HUES6 (cell line): ENCODE measurements around the gene TENM3.
"Not testable (repeated sequence)": the region's sequence is repeated elsewhere in the genome, so short reads cannot be mapped to it uniquely, and the experiment has no call there.

ENCODE experiments used
- H3K27ac ChIP-seq: 2 replicates; pipeline ENCODE4 v1.7.0; 2013; ENCODE audit warnings: low read depth, mild to moderate bottlenecking, low read length, inconsistent platforms
- H3K27me3 ChIP-seq: 2 replicates; pipeline ENCODE4 v1.6.1; 2013; ENCODE audit warnings: low read length; ENCODE audit not compliant: control insufficient read depth, insufficient read depth
- H3K36me3 ChIP-seq: 2 replicates; pipeline ENCODE4 v1.6.1; 2013; ENCODE audit warnings: low read length; ENCODE audit not compliant: control insufficient read depth, insufficient read depth
- H3K4me1 ChIP-seq: 2 replicates; pipeline ENCODE4 v1.6.1; 2013; ENCODE audit warnings: low read length; ENCODE audit not compliant: control insufficient read depth, insufficient read depth
- H3K4me3 ChIP-seq: 2 replicates; pipeline ENCODE4 v1.5.1; 2013; ENCODE audit warnings: low read depth, low read length
- H3K9ac ChIP-seq: one replicate; pipeline ENCODE4 v1.6.1; 2013; ENCODE audit warnings: mild to moderate bottlenecking, low read length
- H3K9me3 ChIP-seq: 2 replicates; pipeline ENCODE4 v1.6.1; 2013; ENCODE audit warnings: low read depth, low read length; ENCODE audit not compliant: control insufficient read depth, insufficient read depth

Gene TENM3

DNA sequence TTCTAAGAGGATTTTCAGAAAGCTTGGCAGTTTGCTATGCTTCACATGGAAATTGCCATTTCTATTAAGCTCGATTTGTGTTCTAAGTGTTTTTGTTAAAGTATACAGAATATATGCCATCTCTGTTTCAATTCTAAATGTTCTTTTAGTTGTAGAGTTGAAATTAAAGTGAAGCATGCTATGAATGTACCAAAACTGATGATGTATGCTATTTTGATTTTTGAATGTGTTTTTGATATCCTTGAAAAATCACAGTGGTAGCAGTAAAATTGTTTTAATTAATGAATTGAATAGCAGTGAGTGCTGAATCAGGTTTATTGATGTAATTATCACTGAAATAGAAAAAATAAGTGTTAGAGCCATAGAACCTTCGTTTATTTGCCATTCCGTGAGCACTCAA is 110.9 kb downstream of the TENM3 start:
- Histone ChIP-seq H3K4me3 (no peak overlapping the region), H3K27ac (no peak overlapping the region), H3K9me3 (0 out of 2 replicates have a peak, but pooled peaks cover 4% of the 10 kb centered on the region), H3K9ac (no peak overlapping the region), H3K27me3 (no peaks in the 10 kb centered on the region), H3K4me1 (no peaks in the 10 kb centered on the region; the same call in none of the 2 replicates), H3K36me3 (no peaks in the 10 kb centered on the region)

DNA sequence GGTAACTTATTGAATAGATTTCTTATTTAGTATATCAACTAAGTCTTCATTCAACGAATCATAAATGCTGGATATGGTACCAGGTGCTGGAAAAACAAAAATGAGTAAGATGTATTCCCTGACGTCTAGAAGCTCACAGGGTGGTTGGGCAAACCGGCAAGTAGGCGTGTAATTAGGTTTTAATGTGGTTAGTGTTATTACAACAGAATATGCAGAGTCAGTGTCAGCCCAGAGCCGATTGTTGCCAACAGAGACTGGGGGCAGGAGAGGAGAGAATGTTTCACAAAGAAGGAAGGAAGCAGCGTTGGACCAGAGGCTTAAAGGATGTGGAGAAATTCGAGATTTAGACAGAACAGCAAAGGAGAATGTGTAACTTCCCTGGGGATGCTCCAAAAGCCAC is 111.7 kb downstream of the TENM3 start:
- Histone ChIP-seq H3K27ac (no peak overlapping the region), H3K9me3 (0 out of 2 replicates have a peak, but pooled peaks cover 4% of the 10 kb centered on the region), H3K4me3 (no peak overlapping the region), H3K9ac (no peak overlapping the region), H3K4me1 (no peaks in the 10 kb centered on the region; the same call in none of the 2 replicates), H3K27me3 (no peaks in the 10 kb centered on the region), H3K36me3 (no peaks in the 10 kb centered on the region)

DNA sequence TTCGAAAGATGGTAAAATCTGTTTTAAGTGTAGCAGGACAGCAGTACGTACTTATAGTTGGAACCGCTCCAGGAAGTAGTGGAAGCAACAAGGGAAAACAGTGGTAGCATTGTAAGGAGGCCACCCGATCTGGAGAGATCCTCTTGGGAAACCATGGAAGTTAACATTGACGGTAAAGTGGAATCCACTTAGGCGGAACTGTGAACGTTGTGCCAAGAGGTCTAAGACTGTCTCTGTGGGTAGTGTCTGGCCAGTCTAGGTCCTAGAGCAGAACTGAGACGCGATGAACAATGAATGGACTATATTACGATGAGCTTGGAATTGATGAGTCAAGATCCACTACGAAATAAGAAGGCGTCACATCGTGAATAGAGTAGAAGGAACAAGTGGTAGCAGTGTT is 124.0 kb downstream of the TENM3 start:
- H3K4me1 ChIP-seq, result peaks cover 14% of the 10 kb centered on the region
- H3K27me3 ChIP-seq, result no peaks in the 10 kb centered on the region
- H3K9ac ChIP-seq, result no peak overlapping the region
- H3K36me3 ChIP-seq, result no peaks in the 10 kb centered on the region
- no peak overlapping the region for H3K4me3 ChIP-seq
- peaks cover 6% of the 10 kb centered on the region for H3K9me3 ChIP-seq
- H3K27ac ChIP-seq, result no peak overlapping the region

DNA sequence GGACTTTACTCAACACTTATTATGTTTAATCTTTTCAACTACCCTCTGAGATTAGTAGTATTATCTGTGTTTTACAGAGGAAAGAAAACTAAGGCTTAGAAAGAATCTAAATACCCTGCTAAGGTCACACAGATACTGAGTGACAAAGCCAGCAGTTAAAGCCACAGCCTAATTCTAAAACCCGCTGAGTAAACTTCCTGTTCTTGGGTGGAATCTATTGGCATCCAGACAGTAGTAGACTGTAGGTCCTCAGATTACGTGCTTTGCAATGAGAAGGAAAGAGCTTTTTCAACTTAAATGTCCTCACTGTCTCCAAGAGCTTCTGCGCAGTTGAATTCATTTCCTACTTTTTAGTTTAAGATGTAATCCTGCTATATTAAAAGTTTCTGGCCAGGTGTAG is 126.0 kb downstream of the TENM3 start:
- peaks cover 14% of the 10 kb centered on the region for H3K4me1 ChIP-seq
- no peak overlapping the region for H3K9ac ChIP-seq

GRCh38 chr4:182370491-182370890 is 127.3 kb downstream of the TENM3 start:
- Histone ChIP-seq H3K4me3 (no peak overlapping the region), H3K36me3 (0 out of 2 replicates have a peak, but pooled peaks cover 4% of the 10 kb centered on the region), H3K9ac (no peak overlapping the region), H3K27me3 (no peaks in the 10 kb centered on the region), H3K4me1 (peaks cover 14% of the 10 kb centered on the region), H3K9me3 (peaks cover 5% of the 10 kb centered on the region), H3K27ac (no peak overlapping the region; the same call in 1 of the 2 replicates)

More for the DNA sequence above, 126.0 kb downstream of the TENM3 start:
- Histone ChIP-seq H3K4me3 (no peak overlapping the region), H3K27me3 (no peaks in the 10 kb centered on the region), H3K36me3 (0 out of 2 replicates have a peak, but pooled peaks cover 4% of the 10 kb centered on the region), H3K9me3 (peaks cover 5% of the 10 kb centered on the region), H3K27ac (no peak overlapping the region)

DNA sequence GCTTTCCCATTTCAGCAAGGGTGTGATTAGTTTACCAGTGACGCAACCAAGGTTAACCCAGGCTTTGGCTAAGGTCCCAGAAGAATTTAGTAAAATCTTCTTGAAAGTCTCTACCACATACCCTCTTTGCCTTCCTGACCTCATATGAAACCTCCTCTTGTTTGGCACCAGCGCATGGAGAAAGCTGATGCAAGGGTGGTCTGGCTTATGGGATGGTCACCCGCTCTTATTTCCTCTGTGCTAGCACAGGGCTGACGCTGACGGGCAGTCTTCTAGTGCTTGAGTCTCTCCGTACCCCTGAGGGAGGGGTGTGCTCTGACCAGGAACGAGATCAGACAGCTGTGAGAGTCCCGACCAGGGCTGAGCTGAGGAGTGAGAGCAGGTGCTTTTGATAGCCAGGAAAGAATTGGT is 137.6 kb downstream of the TENM3 start:
- peaks cover 7% of the 10 kb centered on the region; the same call in 1 of the 2 replicates for H3K4me1 ChIP-seq
- H3K9me3 ChIP-seq, result no peaks in the 10 kb centered on the region
- H3K9ac ChIP-seq, result no peak overlapping the region
- H3K4me3 ChIP-seq, result no peak overlapping the region
- H3K36me3 ChIP-seq, result no peaks in the 10 kb centered on the region
- no peak overlapping the region for H3K27ac ChIP-seq
- no peaks in the 10 kb centered on the region for H3K27me3 ChIP-seq

DNA sequence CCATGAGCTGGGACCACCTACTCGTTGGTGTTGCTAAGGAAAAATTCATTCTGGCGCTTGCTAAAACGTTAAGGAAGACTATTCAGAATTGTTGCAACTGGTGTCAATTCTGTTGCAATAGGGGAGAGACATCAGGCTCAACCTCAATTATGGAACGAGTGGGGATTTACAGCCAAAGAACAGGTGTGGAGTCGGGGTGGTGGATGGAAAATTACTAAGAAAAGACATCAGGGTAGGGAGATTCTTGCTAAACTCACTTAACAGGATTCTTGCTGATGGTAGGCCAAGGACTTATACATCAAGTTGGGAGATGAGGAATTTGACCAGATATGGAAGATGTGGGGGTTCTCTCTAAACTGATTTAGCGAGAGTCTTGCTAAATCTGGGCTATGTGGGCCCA is 139.7 kb downstream of the TENM3 start:
- Histone ChIP-seq H3K9ac (no peak overlapping the region), H3K4me3 (no peak overlapping the region), H3K27ac (no peak overlapping the region), H3K27me3 (no peaks in the 10 kb centered on the region), H3K36me3 (no peaks in the 10 kb centered on the region), H3K9me3 (0 out of 2 replicates have a peak, but pooled peaks cover 4% of the 10 kb centered on the region), H3K4me1 (peaks cover 7% of the 10 kb centered on the region; the same call in 1 of the 2 replicates)

- Histone ChIP-seq H3K27me3 (no peaks in the 10 kb centered on the region), H3K9ac (no peak overlapping the region), H3K27ac (no peak overlapping the region), H3K9me3 (0 out of 2 replicates have a peak, but pooled peaks cover 4% of the 10 kb centered on the region), H3K4me3 (no peak overlapping the region), H3K36me3 (no peaks in the 10 kb centered on the region), H3K4me1 (peaks cover 7% of the 10 kb centered on the region; the same call in 1 of the 2 replicates)
These were observed 141.5 kb downstream of the TENM3 start for GRCh38 chr4:182384631-182385091.

DNA sequence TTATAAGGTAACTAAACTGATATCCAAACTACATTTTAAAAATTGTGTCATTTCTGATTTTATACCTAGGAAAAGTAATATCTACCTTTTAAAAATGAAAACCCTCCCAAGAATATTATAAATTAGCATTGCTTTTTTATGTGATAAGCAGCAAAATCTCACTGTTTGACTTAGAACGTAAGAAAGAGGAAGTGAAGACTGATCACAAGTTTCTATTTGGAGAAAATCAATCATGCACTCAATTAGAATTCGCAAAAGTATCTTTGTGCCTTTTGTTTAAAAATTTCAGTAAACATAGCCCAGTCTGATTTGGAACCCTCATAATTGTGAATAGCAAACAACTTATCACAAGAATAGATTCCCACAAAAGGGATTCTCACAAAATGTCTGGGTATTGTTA is 142.7 kb downstream of the TENM3 start:
- no peaks in the 10 kb centered on the region for H3K36me3 ChIP-seq
- peaks cover 7% of the 10 kb centered on the region; the same call in 1 of the 2 replicates for H3K4me1 ChIP-seq
- H3K27me3 ChIP-seq, result no peaks in the 10 kb centered on the region
- no peak overlapping the region for H3K9ac ChIP-seq
- H3K9me3 ChIP-seq, result 0 out of 2 replicates have a peak, but pooled peaks cover 4% of the 10 kb centered on the region
- no peak overlapping the region for H3K4me3 ChIP-seq
- no peak overlapping the region for H3K27ac ChIP-seq

DNA sequence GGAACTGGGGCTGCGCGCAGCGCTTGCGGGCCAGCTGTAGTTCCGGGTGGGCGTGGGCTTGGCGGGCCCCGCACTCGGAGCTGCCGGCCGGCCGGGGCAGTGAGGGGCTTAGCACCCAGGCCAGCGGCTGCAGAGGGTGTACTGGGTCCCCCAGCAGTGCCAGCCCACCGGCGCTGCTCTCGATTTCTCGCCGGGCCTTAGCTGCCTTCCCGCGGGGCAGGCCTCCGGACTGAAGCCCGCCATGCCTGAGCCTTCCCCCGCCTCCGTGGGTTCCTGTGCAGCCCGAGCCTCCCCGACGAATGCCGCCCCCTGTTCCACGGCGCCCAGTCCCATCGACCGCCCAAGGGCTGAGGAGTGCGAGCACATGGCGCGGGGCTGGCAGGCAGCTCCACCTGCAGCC is 143.4 kb downstream of the TENM3 start:
- H3K27me3 ChIP-seq, H3K9ac ChIP-seq, H3K27ac ChIP-seq, H3K4me1 ChIP-seq, H3K9me3 ChIP-seq, H3K4me3 ChIP-seq, H3K36me3 ChIP-seq: not testable (repeated sequence)

- Histone ChIP-seq H3K4me3 (no peak overlapping the region), H3K27ac (no peak overlapping the region), H3K4me1 (no peaks in the 10 kb centered on the region), H3K9me3 (0 out of 2 replicates have a peak, but pooled peaks cover under 1% of the 10 kb centered on the region), H3K9ac (no peak overlapping the region), H3K27me3 (no peaks in the 10 kb centered on the region), H3K36me3 (no peaks in the 10 kb centered on the region)
These were observed 148.0 kb downstream of the TENM3 start for GRCh38 chr4:182391111-182391684.
